SW 1271 (cell line): ENCODE data around the gene BABAM1.

Experiments used
- DNase-seq, 2 experiments: peaks; one replicate each; lab custom pipeline; 2025; lab: John Stamatoyannopoulos, UW

Gene BABAM1

GRCh38 chr19:17243211-17243829 lies 23.9 kb upstream of the BABAM1 start:
- no peak for DNase-seq

- peak; percentile 35 to 50 for DNase-seq
These were observed 23.2 kb upstream of the BABAM1 start for GRCh38 chr19:17243830-17244617.

- DNase-seq, result no peak
These were observed 22.4 kb upstream of the BABAM1 start for GRCh38 chr19:17244618-17245534.

- no peak for DNase-seq
These were observed 21.7 kb upstream of the BABAM1 start, which contains the start of gene NR2F6 for GRCh38 chr19:17245535-17245984. Gene NR2F6 (minus strand): TSS chr19:17245919. CDS start chr19:17245220, 699 bp downstream.

- no peak for DNase-seq
These were observed 20.4 kb upstream of the BABAM1 start for GRCh38 chr19:17246681-17247425.

GRCh38 chr19:17248011-17248776 lies 19.0 kb upstream of the BABAM1 start:
- DNase-seq, result no peak

- no peak for DNase-seq
These were observed 17.2 kb upstream of the BABAM1 start for GRCh38 chr19:17249887-17250548.

- DNase-seq, result no peak
These were observed 12.6 kb upstream of the BABAM1 start for GRCh38 chr19:17254636-17255035.

GRCh38 chr19:17255150-17255621 lies 12.1 kb upstream of the BABAM1 start:
- no peak for DNase-seq

GRCh38 chr19:17256130-17256529 lies 11.1 kb upstream of the BABAM1 start:
- no peak for DNase-seq

GRCh38 chr19:17259118-17259780 lies 8.0 kb upstream of the BABAM1 start:
- DNase-seq, result peak in 1 of 2 experiments; percentile 33

GRCh38 chr19:17259934-17260333 lies 7.3 kb upstream of the BABAM1 start:
- no peak for DNase-seq

- peak; percentile 58 to 59 for DNase-seq
These were observed 6.4 kb upstream of the BABAM1 start for GRCh38 chr19:17260842-17261325.

- no peak for DNase-seq
These were observed 4.7 kb upstream of the BABAM1 start for GRCh38 chr19:17262557-17262956.

GRCh38 chr19:17263712-17264640 lies 3.3 kb upstream of the BABAM1 start:
- DNase-seq, result no peak

GRCh38 chr19:17264641-17264979 lies 2.6 kb upstream of the BABAM1 start, which contains the start of gene USHBP1:
Gene USHBP1 (minus strand): TSS chr19:17264745. CDS start chr19:17264299, 446 bp downstream.
- no peak for DNase-seq

- no peak for DNase-seq
These were observed 1.2 kb upstream of the BABAM1 start for GRCh38 chr19:17266026-17266425.

- DNase-seq, result no peak
These were observed 661 bp upstream of the BABAM1 start for GRCh38 chr19:17266589-17266974.
